Transverse colon (tissue), 4 donors: ENCODE measurements around the gene RGS16.

Experiments used
- POLR2AphosphoS5 ChIP-seq, 3 donors: sonication (generic); formaldehyde crosslinking; IDR thresholded peaks; one replicate each; pipeline ENCODE4 v1.6.1; 2016; ENCODE audit warnings: antibody characterized with exemption in 3 of 3
- TF ChIP-seq, protein P1 (sequence below), 5 experiments: fragments of 200-600 bp in 3 of 5; fragments of 450-650 bp in 2 of 5; sonication (generic) in 3 of 5; IDR thresholded peaks; 1 replicate in 2 of 5; 2 replicates in 3 of 5; pipeline ENCODE4 v1.5.1; 2016 to 2017; ENCODE audit warnings: antibody characterized with exemption in 5 of 5, inconsistent platforms in 3 of 5, mild to moderate bottlenecking in 2 of 5, moderate library complexity in 1 of 5

DNA sequence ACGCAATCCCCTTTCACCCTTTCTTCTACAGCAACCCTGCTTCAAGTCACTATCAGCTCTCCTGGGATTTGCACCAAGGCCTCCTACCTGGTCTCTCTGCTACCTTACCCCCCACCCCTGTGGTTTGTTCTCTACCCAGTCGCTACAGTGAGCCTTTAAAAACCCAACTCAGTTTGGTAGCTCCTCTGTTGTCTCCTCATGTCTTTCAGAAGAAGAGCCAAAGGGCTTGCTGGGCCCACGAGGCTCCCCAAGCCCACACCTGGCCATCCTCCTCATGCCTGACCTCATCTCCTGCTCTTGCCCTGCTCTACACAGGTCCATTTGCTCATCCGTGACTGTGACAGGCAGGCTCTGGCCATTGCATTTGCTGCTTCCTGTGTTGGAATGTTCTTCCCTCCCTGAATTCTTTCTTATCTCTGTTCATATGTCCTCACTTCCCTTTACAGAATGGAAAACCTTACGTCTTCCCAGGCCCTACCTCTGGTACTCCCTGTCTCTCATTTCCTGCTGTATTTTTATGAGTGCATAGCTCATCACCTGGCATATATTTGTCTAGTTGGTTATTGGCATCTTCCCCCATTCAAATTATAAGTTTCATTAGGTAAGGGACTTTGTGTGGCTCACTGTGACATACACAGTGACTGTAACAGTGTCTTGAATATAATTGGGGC is 3.3 kb downstream of the RGS16 start:
- TF ChIP-seq, protein P1, sequence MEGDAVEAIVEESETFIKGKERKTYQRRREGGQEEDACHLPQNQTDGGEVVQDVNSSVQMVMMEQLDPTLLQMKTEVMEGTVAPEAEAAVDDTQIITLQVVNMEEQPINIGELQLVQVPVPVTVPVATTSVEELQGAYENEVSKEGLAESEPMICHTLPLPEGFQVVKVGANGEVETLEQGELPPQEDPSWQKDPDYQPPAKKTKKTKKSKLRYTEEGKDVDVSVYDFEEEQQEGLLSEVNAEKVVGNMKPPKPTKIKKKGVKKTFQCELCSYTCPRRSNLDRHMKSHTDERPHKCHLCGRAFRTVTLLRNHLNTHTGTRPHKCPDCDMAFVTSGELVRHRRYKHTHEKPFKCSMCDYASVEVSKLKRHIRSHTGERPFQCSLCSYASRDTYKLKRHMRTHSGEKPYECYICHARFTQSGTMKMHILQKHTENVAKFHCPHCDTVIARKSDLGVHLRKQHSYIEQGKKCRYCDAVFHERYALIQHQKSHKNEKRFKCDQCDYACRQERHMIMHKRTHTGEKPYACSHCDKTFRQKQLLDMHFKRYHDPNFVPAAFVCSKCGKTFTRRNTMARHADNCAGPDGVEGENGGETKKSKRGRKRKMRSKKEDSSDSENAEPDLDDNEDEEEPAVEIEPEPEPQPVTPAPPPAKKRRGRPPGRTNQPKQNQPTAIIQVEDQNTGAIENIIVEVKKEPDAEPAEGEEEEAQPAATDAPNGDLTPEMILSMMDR (IDR thresholded peaks at IDR 0.05) = no peak
- no peak for TF ChIP-seq POLR2AphosphoS5 (IDR thresholded peaks at IDR 0.05)
